H1 (cell line): ENCODE data around the gene SLC66A1. TPM values are rescaled to one million over a fixed set of nuclear protein-coding genes. Genes with fewer than 3 reads are reported as not detected.

Experiments used
- CTCF ChIA-PET: fragments of 300-600 bp; sonication (Branson Sonifier 250); formaldehyde crosslinking; loops from one replicate; lab custom pipeline; 2021; ENCODE audit not compliant: partially characterized antibody; lab: Charles Lee
- POLR2A ChIA-PET: fragments of 300-600 bp; sonication (Branson Sonifier 250); formaldehyde crosslinking; loops from one replicate; lab custom pipeline; 2021; ENCODE audit warnings: inconsistent platforms; ENCODE audit not compliant: partially characterized antibody; lab: Charles Lee
- DNase-seq, 2 experiments: peaks; one replicate each; pipeline versions ENCODE4 v3.0.0 to v3.0.0-alpha.2; 2010 to 2022; ENCODE audit warnings: low spot score in 2 of 2, low read depth in 1 of 2, mixed read lengths in 1 of 2
- FAIRE-seq: peaks from 2 replicates; lab custom pipeline; 2011; peaks lifted over from hg19 to GRCh38; lab: Jason Lieb, UNC
- H2AFZ ChIP-seq: 2 replicates; pipeline ENCODE4 v1.8.1; 2012; ENCODE audit warnings: low read length, inconsistent platforms
- H2AK5ac ChIP-seq: 2 replicates; pipeline ENCODE4 v1.6.1; 2013; ENCODE audit warnings: low read depth, low read length
- H2BK120ac ChIP-seq: replicated peaks from 2 replicates; pipeline ENCODE3; 2013; ENCODE audit warnings: low read depth, low read length, inconsistent platforms
- H2BK12ac ChIP-seq: 2 replicates; pipeline ENCODE4 v1.6.1; 2013; ENCODE audit warnings: low read depth, low read length
- H2BK15ac ChIP-seq: 2 replicates; pipeline ENCODE4 v1.6.1; 2013; ENCODE audit warnings: low read length
- H2BK20ac ChIP-seq: 2 replicates; pipeline ENCODE4 v1.6.1; 2013; ENCODE audit warnings: low read length
- H2BK5ac ChIP-seq: 2 replicates; pipeline ENCODE4 v1.6.1; 2013; ENCODE audit warnings: low read depth, low read length
- H3K14ac ChIP-seq: 2 replicates; pipeline ENCODE4 v1.6.1; 2013; ENCODE audit warnings: inconsistent platforms; ENCODE audit not compliant: insufficient read length
- H3K18ac ChIP-seq: 2 replicates; pipeline ENCODE4 v1.6.1; 2013; ENCODE audit warnings: low read length; ENCODE audit errors: extremely low read depth
- H3K23ac ChIP-seq: 2 replicates; pipeline ENCODE4 v1.6.1; 2013; ENCODE audit warnings: inconsistent platforms; ENCODE audit not compliant: insufficient read length
- H3K23me2 ChIP-seq: 2 replicates; pipeline ENCODE4 v1.6.1; 2013; ENCODE audit warnings: low read depth, low read length
- H3K27ac ChIP-seq: 2 replicates; pipeline ENCODE4 v1.6.1; 2011; ENCODE audit warnings: low read depth, low read length, inconsistent platforms
- H3K27me3 ChIP-seq, 4 experiments: replicated peaks in 1 of 4; 1 replicate in 1 of 4; 2 replicates in 3 of 4; pipeline versions ENCODE4 v1.6.1 to v1.8.1; 2011 to 2013; ENCODE audit warnings: low read length in 3 of 4, mild to moderate bottlenecking in 3 of 4, inconsistent platforms in 2 of 4, mixed read lengths in 2 of 4, moderate library complexity in 1 of 4; ENCODE audit not compliant: control insufficient read depth in 3 of 4, insufficient read depth in 3 of 4; ENCODE audit errors: extremely low read depth in 1 of 4
- H3K36me3 ChIP-seq, 4 experiments: 2 replicates each; pipeline versions ENCODE4 v1.6.1 to v1.8.1; 2011 to 2013; ENCODE audit warnings: mild to moderate bottlenecking in 4 of 4, low read length in 3 of 4, moderate library complexity in 2 of 4, control low read depth in 1 of 4, inconsistent platforms in 1 of 4; ENCODE audit not compliant: insufficient read depth in 4 of 4, control insufficient read depth in 2 of 4
- H3K4ac ChIP-seq: replicated peaks from 2 replicates; pipeline ENCODE3; 2013; ENCODE audit warnings: low read length, low read depth, mixed read lengths, inconsistent platforms; ENCODE audit not compliant: insufficient read length
- H3K4me1 ChIP-seq, 4 experiments: replicated peaks in 1 of 4; 1 replicate in 1 of 4; 2 replicates in 3 of 4; pipeline versions ENCODE4 v1.6.1 to v1.8.1; 2011 to 2013; ENCODE audit warnings: low read length in 3 of 4, inconsistent platforms in 2 of 4, mixed read lengths in 1 of 4; ENCODE audit not compliant: insufficient read depth in 4 of 4, control insufficient read depth in 3 of 4
- H3K4me2 ChIP-seq, 2 experiments: 2 replicates each; pipeline versions ENCODE4 v1.6.1 to v1.8.1; 2011 to 2013; ENCODE audit warnings: low read depth in 2 of 2, low read length in 2 of 2, control low read depth in 1 of 2, inconsistent platforms in 1 of 2, mild to moderate bottlenecking in 1 of 2; ENCODE audit not compliant: insufficient read depth in 1 of 2
- H3K4me3 ChIP-seq, 4 experiments: fragments of 200-600, 300-600 bp in 1 of 4; sonication (generic), shearing (Covaris generic), sonication (Bioruptor Twin) in 1 of 4; 2 replicates each; pipeline versions ENCODE4 v1.5.1 to v1.8.1; 2011 to 2016; ENCODE audit warnings: low read length in 4 of 4, low read depth in 3 of 4, control low read depth in 2 of 4, inconsistent platforms in 2 of 4, mild to moderate bottlenecking in 2 of 4, mixed read lengths in 1 of 4, moderate library complexity in 1 of 4; ENCODE audit not compliant: insufficient read depth in 2 of 4; ENCODE audit errors: extremely low read depth in 1 of 4
- H3K56ac ChIP-seq: replicated peaks from 2 replicates; pipeline ENCODE3; 2013; ENCODE audit warnings: low read depth, mild to moderate bottlenecking, mixed read lengths, low read length, inconsistent platforms; ENCODE audit not compliant: insufficient read length
- H3K79me1 ChIP-seq: 2 replicates; pipeline ENCODE4 v1.6.1; 2013; ENCODE audit warnings: low read depth, low read length, control low read depth
- H3K79me2 ChIP-seq, 2 experiments: 2 replicates each; pipeline versions ENCODE4 v1.6.1 to v1.8.1; 2012 to 2013; ENCODE audit warnings: low read length in 2 of 2, mild to moderate bottlenecking in 2 of 2, inconsistent platforms in 1 of 2; ENCODE audit not compliant: insufficient read depth in 2 of 2, control insufficient read depth in 1 of 2
- H3K9ac ChIP-seq, 4 experiments: replicated peaks in 1 of 4; 1 replicate in 1 of 4; 2 replicates in 3 of 4; pipeline versions ENCODE4 v1.6.1 to v1.8.1; 2011 to 2013; ENCODE audit warnings: low read depth in 3 of 4, low read length in 3 of 4, control low read depth in 2 of 4, mild to moderate bottlenecking in 2 of 4, moderate library complexity in 2 of 4, inconsistent platforms in 1 of 4; ENCODE audit errors: extremely low read depth in 1 of 4
- H3K9me3 ChIP-seq, 2 experiments: 2 replicates each; pipeline versions ENCODE4 v1.6.1 to v1.8.1; 2012 to 2013; ENCODE audit warnings: mild to moderate bottlenecking in 2 of 2, moderate library complexity in 2 of 2, control low read depth in 1 of 2, inconsistent platforms in 1 of 2, low read depth in 1 of 2, low read length in 1 of 2, mixed read lengths in 1 of 2; ENCODE audit not compliant: insufficient read depth in 2 of 2
- H4K20me1 ChIP-seq, 2 experiments: replicated peaks in 1 of 2; 2 replicates each; pipeline versions ENCODE3 to v1.8.1; 2011 to 2013; ENCODE audit warnings: inconsistent platforms in 2 of 2, low read length in 2 of 2, mild to moderate bottlenecking in 1 of 2; ENCODE audit not compliant: insufficient read depth in 2 of 2, control insufficient read depth in 1 of 2
- H4K5ac ChIP-seq: 2 replicates; pipeline ENCODE4 v1.6.1; 2013; ENCODE audit warnings: low read length, low read depth, mixed read lengths, inconsistent platforms; ENCODE audit not compliant: insufficient read length
- H4K8ac ChIP-seq: 2 replicates; pipeline ENCODE4 v1.8.0; 2013; ENCODE audit warnings: mild to moderate bottlenecking, moderate library complexity, low read length, inconsistent platforms; ENCODE audit not compliant: insufficient read depth; ENCODE audit errors: extremely low read depth
- H4K91ac ChIP-seq: replicated peaks from 2 replicates; pipeline ENCODE3; 2013; ENCODE audit warnings: low read length, mixed read lengths, inconsistent platforms; ENCODE audit not compliant: insufficient read length
- BCL11A ChIP-seq, 2 experiments: IDR thresholded peaks; one replicate each; pipeline ENCODE4 v1.6.1; 2011; ENCODE audit warnings: low read depth in 2 of 2, low read length in 2 of 2, mild to moderate bottlenecking in 2 of 2
- CEBPB ChIP-seq: IDR thresholded peaks from 2 replicates; pipeline ENCODE4 v1.6.1; 2012; ENCODE audit warnings: low read depth, low read length
- GTF2F1 ChIP-seq: IDR thresholded peaks from 2 replicates; pipeline ENCODE4 v1.6.1; 2012; ENCODE audit warnings: low read depth, low read length, improper control_type of control experiment, borderline replicate concordance
- KDM4A ChIP-seq: IDR thresholded peaks from one replicate; pipeline ENCODE4 v1.7.1; 2012; ENCODE audit warnings: low read depth, mild to moderate bottlenecking, moderate library complexity, low read length, inconsistent platforms; ENCODE audit not compliant: severe bottlenecking
- KDM5A ChIP-seq: fragments of 200-600 bp; IDR thresholded peaks from 2 replicates; pipeline ENCODE4 v1.7.1; 2012; ENCODE audit warnings: mild to moderate bottlenecking, low read length, inconsistent platforms, mixed read lengths
- POLR2AphosphoS5 ChIP-seq: IDR thresholded peaks from 2 replicates; pipeline ENCODE4 v1.6.1; 2011; ENCODE audit warnings: low read depth, low read length
- SP2 ChIP-seq: IDR thresholded peaks from 2 replicates; pipeline ENCODE4 v1.6.1; 2012; ENCODE audit warnings: mild to moderate bottlenecking, low read length, inconsistent platforms
- TAF1 ChIP-seq: IDR thresholded peaks from 2 replicates; pipeline ENCODE4 v1.6.1; 2011; ENCODE audit warnings: mild to moderate bottlenecking, low read depth, low read length
- TAF7 ChIP-seq: optimal IDR thresholded peaks from 2 replicates; pipeline ENCODE3; 2011; ENCODE audit warnings: low read depth, mild to moderate bottlenecking, inconsistent platforms, low read length, moderate library complexity, borderline replicate concordance
- TBP ChIP-seq: IDR thresholded peaks from 2 replicates; pipeline ENCODE4 v1.6.1; 2011; ENCODE audit warnings: low read depth, low read length, improper control_type of control experiment
- TCF12 ChIP-seq: IDR thresholded peaks from 2 replicates; pipeline ENCODE4 v1.6.1; 2011; ENCODE audit warnings: low read depth, mild to moderate bottlenecking, low read length
- WGBS, 2 experiments: shearing (Covaris generic) in 1 of 2; methylation state at CpG; one replicate each; pipeline versions ENCODE4 v1.1.6 to v1.1.7; 2013 to 2015; ENCODE audit warnings: low lambda C conversion rate in 2 of 2, mixed read lengths in 2 of 2, inconsistent platforms in 1 of 2, low coverage in 1 of 2, missing lambda C conversion rate in 1 of 2; ENCODE audit not compliant: insufficient replicate concordance in 2 of 2, insufficient coverage in 1 of 2, insufficient read length in 1 of 2; ENCODE audit errors: extremely low coverage in 1 of 2, missing lambda C conversion rate in 1 of 2; 5-methylcytosine and 5-hydroxymethylcytosine counted together
- polyA plus RNA-seq, 7 experiments: library from polyadenylated mRNA; depleted of rRNA in 3 of 7; stranded (reverse) in 5 of 7; unstranded in 2 of 7; fragments of >200 nt in 5 of 7; fragments of 200-250 nt in 2 of 7; gene quantifications; 1 replicate in 5 of 7; 2 replicates in 1 of 7; 4 replicates in 1 of 7; pipeline versions ENCODE4 v1.2.1 to v1.2.3, GENCODE V29; 2011 to 2013; ENCODE audit warnings: missing spikeins in 2 of 7, mixed read lengths in 2 of 7
- total RNA-seq: library from RNA; stranded (reverse); fragmentation: NEBNext Ultra II Directional; extraction: Animal tissue kit (Norgen Biotek cat#: 25700); gene quantifications from 2 replicates; pipeline ENCODE4 v1.2.1, GENCODE V29; 2021
- TF ChIP-seq, protein P1 (sequence below): IDR thresholded peaks from 2 replicates; pipeline ENCODE4 v1.6.1; 2011; ENCODE audit warnings: low read length, improper control_type of control experiment
- TF ChIP-seq, protein P2 (sequence below): IDR thresholded peaks from 2 replicates; pipeline ENCODE4 v1.6.1; 2011; ENCODE audit warnings: low read depth, mild to moderate bottlenecking, low read length; ENCODE audit not compliant: insufficient read depth

SLC66A1 gene
- total and polyA plus RNA-seq, 2 of the 8 experiments (the other 6 are each of a cell fraction or from before 2014, with no cell fraction given): 16.8 to 27.9 TPM

DNA sequence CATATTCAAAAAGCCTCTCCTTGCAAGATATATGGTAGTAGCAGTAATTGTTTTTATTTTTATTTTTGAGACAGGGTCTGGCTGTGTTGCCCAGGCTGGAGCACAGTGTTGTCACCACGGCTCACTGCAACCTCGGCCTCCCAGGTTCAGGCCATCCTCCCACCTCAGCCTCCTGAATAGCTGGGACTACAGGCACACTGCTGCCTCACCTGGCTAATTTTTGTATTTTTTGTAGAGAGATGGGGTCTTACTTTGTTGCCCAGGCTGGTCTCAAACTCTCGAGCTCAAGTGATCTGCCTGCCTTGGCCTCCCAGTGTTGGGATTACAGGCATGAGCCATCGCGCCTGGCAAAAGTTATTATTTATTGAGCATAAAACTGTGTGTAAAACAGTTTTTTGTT, 38.4 kb downstream of the SLC66A1 start:
- FAIRE-seq: no peak
- no peak overlapping the region for H3K18ac ChIP-seq
- DNase-seq: no peak
- TF ChIP-seq CEBPB (no peak), KDM5A (no peak), SP2 (no peak), TBP (no peak), GTF2F1 (no peak), TCF12 (no peak), POLR2AphosphoS5 (no peak), TAF7 (no peak), BCL11A (IDR thresholded peaks at IDR 0.05; ENCODE audit: low read depth in 2 of 2, low read length in 2 of 2) (no peak), KDM4A (no peak), TAF1 (no peak)
- TF ChIP-seq, protein P1, sequence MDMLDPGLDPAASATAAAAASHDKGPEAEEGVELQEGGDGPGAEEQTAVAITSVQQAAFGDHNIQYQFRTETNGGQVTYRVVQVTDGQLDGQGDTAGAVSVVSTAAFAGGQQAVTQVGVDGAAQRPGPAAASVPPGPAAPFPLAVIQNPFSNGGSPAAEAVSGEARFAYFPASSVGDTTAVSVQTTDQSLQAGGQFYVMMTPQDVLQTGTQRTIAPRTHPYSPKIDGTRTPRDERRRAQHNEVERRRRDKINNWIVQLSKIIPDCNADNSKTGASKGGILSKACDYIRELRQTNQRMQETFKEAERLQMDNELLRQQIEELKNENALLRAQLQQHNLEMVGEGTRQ: no peak
- TF ChIP-seq, protein P2, sequence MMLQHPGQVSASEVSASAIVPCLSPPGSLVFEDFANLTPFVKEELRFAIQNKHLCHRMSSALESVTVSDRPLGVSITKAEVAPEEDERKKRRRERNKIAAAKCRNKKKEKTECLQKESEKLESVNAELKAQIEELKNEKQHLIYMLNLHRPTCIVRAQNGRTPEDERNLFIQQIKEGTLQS: no peak

More for the DNA sequence above, 38.4 kb downstream of the SLC66A1 start:
- H3K27me3 ChIP-seq: no peaks in the 10 kb centered on the region
- no peak overlapping the region for H4K5ac ChIP-seq
- H2BK120ac ChIP-seq: no peak overlapping the region
- ChIA-PET CTCF (interaction anchor here (0.6 to 1.5 kb wide), 11 partner anchors 9 to 661 kb away, joined by 3 to 5 read pairs (median 4); no protein-coding TSS in a partner anchor), POLR2A (no interaction called here)
- H3K79me2 ChIP-seq: no peaks in the 10 kb centered on the region
- H4K8ac ChIP-seq: no peak overlapping the region
- H3K4me2 ChIP-seq: no peak overlapping the region
- H3K56ac ChIP-seq: no peak overlapping the region
- 97% methylated on average over 5 of the region's 5 CpGs; no CpG with 5 or more reads in 1 of the 2 experiments for WGBS, 2 experiments
- H2AK5ac ChIP-seq: no peak overlapping the region
- H3K27ac ChIP-seq: no peak overlapping the region
- H3K4me3 ChIP-seq: no peak overlapping the region
- no peak overlapping the region for H3K14ac ChIP-seq
- H3K79me1 ChIP-seq: no peaks in the 10 kb centered on the region; the same call in none of the 2 replicates
- H4K91ac ChIP-seq: no peak overlapping the region
- H2BK5ac ChIP-seq: no peak overlapping the region
- no peak overlapping the region for H3K4ac ChIP-seq
- H3K23me2 ChIP-seq: no peaks in the 10 kb centered on the region
- H2AFZ ChIP-seq: no peak overlapping the region
- H3K36me3 ChIP-seq: peaks cover 0 to 20% (median 8%) of the 10 kb centered on the region in 4 experiments; a peak in 6 of 8 replicates
- H3K9me3 ChIP-seq: no peaks in the 10 kb centered on the region
- H3K4me1 ChIP-seq: peaks cover 8 to 24% (median 17%) of the 10 kb centered on the region in 4 experiments
- no peak overlapping the region for H3K23ac ChIP-seq
- no peak overlapping the region for H2BK20ac ChIP-seq
- no peak overlapping the region for H2BK12ac ChIP-seq
- H4K20me1 ChIP-seq: peaks cover 2 to 10% of the 10 kb centered on the region in 2 experiments
- H2BK15ac ChIP-seq: no peak overlapping the region
- no peak overlapping the region for H3K9ac ChIP-seq
